NCI-H1048 (cell line): ENCODE measurements around the gene ZNF219.

ENCODE experiments used
- DNase-seq: peaks from one replicate; lab custom pipeline; 2025; lab: John Stamatoyannopoulos, UW

Gene ZNF219

DNA sequence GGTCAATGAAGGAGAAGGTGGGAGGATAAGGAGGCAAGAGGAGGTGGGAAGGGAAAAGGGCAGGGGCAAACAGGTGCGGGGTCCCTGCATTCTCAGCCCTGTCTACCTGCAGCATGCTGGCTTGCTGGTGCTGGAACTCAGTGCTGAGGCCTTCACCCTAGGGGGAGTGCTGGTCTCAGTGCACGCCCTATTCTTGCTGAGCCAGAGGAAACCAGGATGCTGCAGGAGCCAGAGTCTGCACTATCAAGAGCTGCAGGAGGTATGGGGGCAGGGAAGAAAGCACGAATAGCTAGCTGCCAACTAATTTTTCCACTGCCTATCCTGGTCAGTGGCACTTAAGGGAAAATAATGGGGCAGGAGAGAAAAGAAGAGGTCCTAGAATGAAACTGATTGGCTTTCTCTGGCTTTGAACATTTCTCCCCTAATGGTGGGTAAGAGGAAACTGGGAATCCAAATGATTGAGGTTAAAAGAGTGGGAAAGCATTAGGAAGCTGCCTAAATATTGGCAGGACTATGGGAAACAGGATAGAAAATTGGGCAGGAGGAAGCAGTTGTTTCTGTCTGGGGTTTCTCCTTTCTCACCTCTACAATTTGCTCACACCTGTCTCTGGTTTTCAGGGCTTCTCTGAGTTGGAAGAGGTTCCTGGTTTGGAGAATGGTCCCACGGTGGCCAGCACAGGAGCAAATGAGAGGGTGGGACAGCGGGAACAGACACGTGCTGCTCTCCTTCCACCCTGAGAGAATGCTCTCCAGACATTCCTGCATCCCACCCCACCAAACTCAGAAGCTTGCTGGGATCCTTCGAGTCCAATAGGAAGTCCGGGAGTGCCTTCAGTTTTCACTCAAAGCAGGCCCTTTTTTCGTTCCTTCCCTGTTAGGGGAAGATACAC is 4.3 kb upstream of the ZNF219 start:
- no peak for DNase-seq

DNA sequence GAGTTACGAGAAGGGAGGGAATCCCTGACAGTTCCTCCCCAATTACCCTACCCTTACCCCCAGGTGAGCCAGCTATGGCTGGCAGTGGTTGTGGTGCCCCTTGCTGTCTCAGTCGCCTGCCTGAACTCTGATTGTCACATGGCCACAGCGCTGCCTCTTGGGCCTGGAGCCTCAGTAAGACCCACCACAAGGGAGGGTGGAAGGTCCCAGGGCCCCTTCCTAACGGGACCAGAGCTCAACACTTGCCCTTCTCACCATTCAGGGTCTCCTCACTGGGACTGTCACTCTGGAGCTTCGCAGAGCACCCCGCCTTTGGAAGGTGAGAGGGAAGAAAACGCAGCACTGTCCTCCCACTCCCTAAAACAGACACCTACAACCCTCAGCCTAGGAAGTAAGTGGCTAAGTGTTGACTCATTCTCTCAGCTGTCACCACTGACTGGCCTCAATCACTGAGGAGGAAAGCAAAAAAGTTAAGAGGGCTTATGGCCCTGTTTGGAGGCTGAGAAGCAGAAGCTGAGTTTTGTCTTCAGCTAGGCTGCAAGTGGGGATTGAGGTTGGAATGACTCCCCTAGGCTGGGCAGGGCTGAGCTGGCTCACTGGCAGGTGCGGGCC is 3.5 kb upstream of the ZNF219 start:
- no peak for DNase-seq

DNA sequence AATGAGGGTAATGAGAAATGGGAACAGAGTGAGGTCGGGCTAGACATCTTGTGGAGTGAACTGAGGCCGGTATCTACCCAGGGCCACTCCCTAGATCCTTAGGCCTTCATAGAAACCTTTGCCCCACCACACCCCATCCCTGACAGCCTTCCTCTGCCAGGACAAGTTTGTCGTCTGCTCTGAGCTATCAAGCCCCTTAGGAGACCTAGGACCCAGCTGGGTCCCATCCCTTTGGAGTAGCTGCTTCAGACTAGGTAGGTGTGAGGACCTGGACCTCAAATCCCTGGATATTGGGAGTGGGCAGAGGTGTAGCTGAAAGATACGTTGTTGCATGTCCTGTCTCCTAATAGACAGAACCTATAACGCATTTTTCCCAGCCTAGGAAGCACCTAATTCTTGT is 2.5 kb upstream of the ZNF219 start, which contains the start of gene TMEM253:
Gene TMEM253, plus strand, starts transcription at position 136 of the 400 bp plus-strand sequence. CDS start 278 bp downstream, outside the sequence.
- no peak for DNase-seq

DNA sequence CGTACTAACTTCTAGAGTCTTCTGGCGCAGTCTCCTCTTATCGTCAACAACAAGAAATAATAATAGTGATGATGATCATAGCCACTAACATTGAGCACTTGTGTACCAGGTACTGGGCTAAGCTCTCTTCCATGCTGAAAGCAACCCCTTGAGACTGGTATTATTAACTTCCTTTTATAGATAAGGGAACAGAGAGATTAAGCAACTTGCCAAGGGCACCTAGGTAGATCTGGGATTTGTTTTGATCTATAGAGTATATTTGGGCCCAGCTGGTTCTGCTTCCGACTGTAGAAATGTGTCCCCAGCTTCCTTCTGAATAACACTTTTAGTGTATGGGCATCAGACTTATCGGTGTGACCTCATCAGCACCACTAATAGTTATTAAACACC is 1.1 kb upstream of the ZNF219 start:
- no peak for DNase-seq

DNA sequence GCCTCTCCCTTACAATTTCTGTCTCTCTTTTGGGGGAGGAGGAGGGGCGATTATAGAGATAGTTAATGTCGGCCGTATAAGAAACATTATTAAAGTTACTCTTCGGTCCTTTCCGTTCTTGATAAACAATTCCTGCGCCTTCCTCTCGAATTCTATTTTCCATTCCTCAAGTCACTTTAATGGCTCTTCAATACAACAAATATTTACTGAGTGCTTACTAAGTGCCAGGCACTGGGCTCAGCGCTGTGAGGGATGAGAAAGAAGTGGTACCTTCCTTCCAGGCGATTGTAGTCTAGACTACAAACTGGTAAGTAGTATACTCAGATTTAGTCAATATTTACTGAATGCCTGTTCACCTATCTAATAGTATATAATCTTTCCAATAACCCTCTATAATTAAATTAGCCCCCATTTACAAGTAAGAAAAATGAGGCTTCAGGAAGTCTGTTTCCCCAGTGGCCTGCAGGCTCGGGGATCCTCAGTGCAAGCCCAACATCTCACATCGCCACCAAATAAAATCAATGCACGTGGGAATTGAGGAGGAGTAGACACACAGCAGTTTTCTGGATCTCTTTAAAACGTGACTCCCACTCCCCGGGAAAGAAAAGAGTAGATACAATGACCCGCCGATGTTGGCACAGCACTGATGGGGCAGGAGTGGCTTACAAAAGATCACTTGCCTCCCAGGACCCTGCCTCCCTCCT is 589 bp upstream of the ZNF219 start:
- DNase-seq = no peak

DNA sequence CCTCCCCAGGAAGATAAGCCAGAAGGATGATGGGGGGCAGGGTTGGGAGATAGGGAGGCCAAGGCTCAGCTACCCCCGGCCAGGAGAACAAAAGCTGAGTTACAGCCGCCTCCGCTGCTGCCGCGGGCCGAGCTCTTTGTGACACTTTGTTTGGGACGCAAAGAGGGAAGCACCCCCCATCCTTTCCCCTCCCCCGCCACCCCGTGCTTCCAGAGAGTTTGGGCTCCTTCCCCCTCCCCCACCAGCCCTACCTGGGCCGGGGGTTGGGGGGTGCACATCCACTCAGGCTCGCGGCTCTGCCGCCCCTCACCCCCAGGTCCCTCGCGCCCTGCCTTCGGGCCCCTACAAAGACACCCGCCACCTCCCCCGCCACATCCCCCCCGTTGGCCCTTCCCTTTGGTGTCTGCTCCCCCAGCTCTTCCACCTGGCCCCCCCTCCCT is 799 bp downstream of the ZNF219 start:
- no peak for DNase-seq

DNA sequence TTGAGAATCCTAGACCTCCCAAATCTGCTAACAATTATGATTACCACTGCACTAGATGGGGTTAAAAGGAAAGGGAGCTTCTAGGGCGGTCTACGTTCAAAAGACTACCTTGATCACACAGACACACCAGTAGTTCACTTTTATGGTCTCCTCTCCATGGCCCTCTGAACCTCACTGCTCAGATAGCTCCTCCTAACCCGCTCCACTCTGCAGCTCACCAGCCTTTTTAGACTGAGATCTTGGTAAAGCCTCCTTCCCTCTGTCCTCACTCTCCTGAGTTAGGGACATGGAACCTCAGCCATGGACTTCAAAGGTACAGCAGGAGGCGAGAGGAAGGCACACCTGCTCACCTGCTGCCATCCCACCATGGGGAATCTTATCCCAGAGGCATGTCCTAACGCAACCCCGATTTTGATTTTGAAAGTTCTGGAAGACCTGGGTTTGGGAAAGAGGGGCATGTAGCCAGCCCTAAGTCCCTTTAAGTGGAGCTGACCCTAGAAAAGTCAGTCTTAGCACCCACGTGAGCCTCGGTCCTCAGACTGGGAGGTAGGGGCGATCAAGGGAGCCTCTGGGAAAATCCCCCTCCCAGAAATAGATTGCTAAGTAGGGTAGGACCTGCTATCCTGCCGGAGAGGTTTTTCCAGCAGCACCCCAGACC is 1.3 kb downstream of the ZNF219 start:
- DNase-seq = no peak

DNA sequence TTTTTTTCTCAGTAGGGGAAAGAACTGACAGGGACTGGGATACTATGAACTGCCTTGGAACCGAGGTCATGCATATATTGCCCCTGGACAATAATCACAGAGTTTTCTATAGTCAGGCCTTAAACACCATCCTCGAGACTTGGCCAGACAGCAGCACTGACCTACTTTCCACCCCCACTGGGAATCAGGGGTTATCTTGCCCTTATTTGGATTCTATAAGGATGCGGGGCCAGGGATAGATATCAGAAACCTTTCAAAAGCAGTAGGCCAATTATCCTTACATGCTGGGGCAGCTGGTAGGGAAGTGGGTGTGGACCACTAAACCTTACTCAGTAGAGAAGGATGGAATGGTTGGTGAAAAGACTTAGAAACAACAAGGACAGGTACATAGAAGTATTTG is 2.0 kb downstream of the ZNF219 start:
- DNase-seq = no peak

DNA sequence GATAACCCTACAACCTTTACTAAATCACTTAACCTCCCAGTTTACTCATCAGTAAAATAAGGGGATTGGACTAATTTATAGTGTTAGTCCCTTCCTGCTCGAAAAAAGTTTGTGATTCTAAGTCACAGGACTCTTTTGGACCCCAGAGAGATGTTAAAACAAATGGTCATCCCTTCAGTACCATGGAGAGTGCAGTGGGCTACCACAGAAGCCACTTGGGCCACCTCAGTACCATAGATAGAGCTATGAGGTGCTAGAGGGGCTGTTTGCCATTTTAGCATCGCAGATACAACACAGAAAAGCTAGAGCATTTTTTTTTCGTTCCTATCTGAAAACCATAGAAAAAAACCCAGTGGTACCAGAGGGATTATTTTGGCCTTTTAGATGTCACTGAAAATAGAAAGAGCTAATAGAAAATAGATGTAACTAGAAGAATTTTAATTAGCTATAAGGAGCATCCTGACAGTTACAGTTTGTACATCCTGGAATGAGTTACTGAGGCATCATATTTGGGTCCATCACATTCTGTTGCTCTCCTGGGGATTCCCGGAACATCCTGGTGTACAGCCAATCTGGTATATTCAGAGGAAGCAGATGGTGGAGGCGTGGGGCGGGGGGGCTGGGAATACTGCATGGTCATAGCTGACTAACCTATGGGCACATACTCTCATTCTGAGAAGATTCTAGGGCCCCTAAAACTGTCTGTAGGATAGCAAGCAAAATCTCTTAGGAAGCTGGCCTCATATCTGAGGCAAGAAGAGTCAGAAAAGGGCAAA is 2.8 kb downstream of the ZNF219 start:
- no peak for DNase-seq

DNA sequence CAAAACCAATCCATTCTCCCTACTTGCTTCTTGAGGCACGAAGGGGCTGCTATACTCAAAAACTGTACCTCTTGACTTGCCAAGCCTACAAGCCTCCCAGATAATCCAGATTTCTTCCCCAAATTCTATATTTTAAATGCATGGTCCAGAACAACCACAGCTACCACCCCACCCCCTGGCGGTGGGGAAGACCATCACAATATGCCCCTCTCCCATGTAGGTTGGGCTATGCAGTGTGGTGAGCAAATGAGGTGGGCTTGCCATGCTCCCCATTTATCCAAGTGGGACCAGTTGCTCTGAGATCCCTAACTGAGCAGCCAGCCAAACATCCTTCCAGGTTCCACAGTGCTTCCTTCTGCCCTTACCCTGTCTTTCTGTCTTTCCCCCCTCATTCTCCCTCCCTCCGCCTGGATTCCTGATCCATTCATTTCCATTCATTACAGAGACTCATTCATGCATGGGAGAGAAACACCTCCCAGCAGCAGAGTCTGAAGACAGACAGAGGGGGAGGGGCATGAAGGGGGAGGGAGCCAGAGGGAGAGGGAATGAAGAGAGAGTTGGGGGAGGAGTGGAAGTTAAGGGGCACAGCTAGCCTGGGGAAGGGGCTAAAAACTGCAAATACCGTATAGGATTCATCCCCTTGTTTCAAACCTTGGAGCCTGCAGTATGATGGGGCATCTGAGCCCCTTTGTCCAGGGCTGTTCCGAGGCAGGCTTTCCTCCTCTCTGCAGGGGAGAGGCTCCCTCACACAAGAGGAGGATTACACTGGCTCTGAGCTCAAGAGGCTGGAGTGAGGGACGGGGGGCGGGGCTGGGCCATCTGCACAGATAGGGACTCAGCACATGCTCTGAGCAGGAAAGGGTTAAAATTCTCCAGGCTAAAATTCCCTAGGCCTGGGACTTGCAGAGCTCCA is 4.4 kb downstream of the ZNF219 start:
- no peak for DNase-seq

DNA sequence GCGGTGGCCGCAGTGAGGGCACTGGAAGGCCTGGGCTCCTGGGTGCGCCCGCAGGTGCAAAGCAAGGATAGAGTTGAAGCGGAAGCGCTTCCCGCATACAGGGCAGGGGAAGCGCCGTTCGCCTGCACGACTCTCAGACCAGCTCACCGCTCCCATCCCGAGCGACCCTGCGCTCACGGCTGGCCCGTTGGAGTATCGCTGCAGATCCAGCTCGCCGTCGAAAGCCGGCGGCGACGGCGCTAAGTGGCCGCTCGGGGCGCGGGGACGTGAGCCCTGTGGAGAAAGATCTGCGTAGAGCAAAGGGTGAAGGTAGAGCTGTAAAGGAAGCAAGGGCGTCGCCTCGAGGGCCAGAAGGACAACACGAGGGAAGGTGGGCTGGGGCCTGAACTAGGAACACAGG is 5.4 kb downstream of the ZNF219 start:
- DNase-seq = no peak

DNA sequence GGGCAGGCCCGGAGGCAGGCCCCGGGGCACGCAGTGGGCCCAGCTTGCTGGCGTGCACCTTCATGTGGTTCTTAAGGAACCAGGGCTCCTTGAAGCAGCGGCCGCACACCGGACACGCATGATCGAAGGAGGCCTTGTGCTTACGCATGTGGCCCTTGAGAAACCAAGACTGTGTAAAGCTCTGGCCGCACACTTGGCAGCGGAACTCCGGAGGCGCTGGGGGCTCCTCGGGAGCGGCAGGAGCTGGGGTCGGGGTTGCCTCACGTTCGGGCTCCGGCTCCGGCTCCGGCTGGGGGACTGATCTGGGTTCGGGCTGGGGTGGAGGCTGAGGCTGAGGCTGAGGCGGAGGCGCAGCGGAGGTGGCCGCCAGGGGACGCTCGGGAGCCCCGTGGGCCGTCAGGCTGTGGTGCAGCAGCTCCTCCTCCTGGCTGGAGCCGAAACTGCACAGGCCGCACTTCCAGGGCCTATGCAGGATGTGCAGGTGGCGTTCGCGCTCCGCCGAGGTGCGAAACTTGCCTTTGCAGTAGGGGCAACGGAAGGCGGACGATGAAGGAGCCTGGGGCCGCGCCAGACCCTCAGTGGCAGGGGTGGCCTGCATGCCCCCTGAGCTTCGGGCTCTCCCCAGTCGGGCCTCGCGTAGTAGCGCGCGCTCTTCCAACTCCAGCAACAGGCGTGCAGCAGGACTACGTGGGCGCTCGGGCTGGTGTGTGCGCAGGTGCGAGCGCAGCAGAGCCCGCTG is 6.0 kb downstream of the ZNF219 start:
- peak; percentile 51 for DNase-seq

DNA sequence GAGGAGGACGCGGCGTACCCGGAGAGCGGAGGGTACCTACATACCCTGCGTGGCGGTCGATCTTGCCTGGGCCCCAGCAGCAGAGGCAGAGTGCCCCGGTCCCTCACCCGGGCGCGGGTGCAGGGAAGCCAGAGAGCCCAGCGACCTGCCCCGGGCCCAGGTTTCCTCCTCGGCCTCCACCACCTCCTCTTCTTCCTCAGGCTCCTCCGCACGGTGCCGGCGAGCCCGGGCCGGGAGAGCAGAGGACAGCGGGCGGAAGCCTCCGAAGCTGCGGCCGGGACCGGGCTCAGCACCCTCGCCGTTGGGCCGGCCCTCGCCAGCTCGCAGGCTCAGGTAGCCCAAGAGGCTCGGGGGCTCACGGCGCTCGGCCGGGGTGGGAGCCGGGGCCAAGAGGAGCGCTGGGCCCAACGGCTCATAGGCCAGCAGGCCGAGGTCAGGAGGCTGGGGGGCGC is 6.6 kb downstream of the ZNF219 start:
- DNase-seq = no peak

DNA sequence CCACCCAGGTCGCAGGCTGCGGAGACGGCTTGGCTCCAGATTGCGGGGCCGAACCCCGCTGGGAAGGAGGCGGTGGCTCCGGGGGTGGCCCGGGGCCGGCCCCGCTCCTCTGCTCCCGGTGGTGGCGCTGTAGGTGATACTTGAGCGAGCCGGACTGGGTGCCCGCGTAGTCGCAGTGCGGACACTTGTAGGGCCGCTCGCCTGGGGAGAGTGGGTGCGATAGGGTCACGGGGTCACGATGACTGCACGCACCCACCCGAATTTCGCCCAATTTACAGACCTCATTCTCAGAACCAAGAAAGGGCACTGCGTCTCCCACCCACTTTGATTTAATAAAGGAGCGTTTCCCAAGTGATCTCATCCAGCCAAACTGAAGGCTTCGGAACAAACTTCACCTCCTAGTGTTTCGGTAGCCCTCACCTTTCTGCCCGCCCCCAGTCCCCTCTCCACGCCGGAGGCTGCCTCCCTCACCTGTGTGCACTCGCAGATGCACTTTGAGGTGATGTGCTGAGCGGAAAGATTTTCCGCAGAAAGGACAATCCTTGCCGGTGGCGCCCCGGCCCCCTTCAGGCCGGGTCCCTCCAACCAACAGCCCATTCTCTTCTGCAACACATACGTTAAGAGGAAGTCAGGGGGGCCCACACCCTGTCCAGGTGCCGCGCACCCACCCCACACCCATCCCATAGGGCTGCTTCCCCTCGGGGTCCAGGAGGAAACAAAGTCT is 7.4 kb downstream of the ZNF219 start:
- DNase-seq = no peak

DNA sequence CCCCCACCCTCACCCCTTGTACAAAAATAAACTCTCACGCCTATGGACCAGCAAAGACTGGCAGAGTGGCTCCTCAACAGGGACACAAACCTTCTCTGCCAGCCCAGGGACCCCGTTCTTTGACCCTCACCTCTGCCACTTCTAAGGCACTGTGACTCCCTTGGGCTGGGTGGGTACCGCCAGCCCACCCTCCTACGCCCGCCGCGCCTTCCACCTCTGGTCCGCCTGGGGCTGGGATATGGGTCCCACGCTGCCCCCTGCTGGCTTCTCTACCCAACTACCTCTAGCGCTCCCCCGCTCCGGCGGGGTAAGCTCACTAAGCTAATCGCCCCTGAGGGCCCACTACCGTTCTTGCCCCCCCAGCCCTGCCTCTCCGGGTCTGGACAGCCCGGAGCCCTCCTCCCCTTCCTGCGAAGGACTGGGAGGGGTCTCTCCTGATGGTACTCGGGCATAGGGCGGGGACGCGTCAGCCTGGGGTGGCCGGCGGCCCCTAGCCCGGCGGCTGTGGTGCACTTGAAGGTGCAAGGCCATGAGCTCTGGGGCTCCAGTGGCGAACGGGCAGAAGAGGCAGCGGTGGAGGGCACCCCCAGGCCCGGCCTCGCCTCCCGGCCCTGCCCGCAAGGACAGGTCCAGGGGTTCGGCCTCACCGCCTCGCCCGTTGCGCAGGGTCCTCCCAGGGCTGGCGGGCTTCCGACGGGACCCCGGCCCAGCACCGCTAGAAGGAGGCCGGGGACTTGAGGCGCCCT is 8.1 kb downstream of the ZNF219 start:
- DNase-seq = no peak

DNA sequence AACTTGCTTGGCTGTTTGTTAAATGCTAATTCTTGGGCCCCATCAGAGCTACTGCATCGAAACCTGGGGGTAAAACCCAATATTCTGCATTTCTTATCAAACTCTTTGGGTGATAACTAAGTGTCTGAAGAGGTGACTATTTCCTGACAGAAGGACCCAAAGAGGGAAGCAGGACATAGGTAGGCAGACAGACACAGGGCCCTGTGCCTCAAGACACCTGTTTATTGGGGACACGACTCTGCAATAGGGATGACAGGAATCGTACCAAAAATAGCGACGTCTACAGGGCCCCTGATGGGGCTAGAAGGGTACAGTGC is 8.6 kb downstream of the ZNF219 start:
- no peak for DNase-seq

DNA sequence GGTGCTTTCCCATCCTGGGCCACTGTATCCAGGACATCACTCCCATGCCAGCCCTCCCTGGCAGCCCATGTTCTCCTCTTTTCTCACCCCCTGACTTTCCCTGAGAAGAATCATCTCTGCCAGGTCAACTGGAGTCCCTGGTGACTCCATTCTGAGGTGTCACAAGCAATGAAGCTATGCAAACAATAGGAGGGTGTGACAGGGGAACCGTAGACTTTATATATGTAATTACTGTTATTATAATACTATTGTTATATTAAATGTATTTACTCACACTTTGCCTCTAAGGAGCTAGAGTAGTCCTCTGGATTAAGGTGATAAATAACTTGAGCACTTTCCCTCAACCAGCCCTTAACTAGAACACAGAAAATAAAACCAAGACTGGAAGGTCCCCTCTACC is 9.2 kb downstream of the ZNF219 start:
- no peak for DNase-seq

DNA sequence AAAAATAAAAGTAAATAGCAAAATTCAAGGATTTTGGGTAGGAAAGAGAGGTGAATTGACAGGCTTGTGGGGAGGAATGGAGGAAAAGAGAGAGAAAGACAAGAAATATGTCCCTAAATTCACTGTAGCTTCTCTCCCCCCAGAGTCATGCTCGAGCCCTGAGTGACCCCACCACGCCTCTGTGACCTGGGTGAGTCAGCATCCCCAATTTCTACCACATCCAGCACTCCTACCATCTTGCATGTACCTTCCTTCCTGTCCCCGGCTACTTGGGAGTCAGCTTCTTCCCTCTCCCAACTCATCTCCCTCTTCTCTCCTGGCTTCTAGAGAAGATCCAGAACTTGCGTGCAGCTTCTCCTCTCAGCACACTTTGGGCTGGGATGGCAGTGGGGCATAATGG is 9.8 kb downstream of the ZNF219 start:
- DNase-seq = no peak
